Duodenal mucosa (tissue), 2 donors: ENCODE measurements around the gene PCNT.

ENCODE experiments used
- H3K27ac ChIP-seq: one replicate; pipeline ENCODE4 v1.7.0; 2013; ENCODE audit warnings: low read depth, low read length
- H3K27me3 ChIP-seq, 2 donors: one replicate each; pipeline ENCODE4 v1.7.0; 2013; ENCODE audit warnings: low read length in 2 of 2, control low read depth in 1 of 2; ENCODE audit not compliant: insufficient read depth in 2 of 2, control insufficient read depth in 1 of 2
- H3K36me3 ChIP-seq, 2 donors: one replicate each; pipeline ENCODE4 v1.7.0; 2013; ENCODE audit warnings: low read length in 2 of 2, control low read depth in 1 of 2; ENCODE audit not compliant: insufficient read depth in 2 of 2, control insufficient read depth in 1 of 2
- H3K4me1 ChIP-seq, 2 donors: one replicate each; pipeline ENCODE4 v1.7.0; 2013; ENCODE audit warnings: low read length in 2 of 2, control low read depth in 1 of 2; ENCODE audit not compliant: insufficient read depth in 2 of 2, control insufficient read depth in 1 of 2
- H3K4me3 ChIP-seq, 2 donors: one replicate each; pipeline ENCODE4 v1.7.0; 2013; ENCODE audit warnings: low read length in 2 of 2, low read depth in 1 of 2
- H3K9ac ChIP-seq, 2 donors: one replicate each; pipeline ENCODE4 v1.7.0; 2013; ENCODE audit warnings: low read length in 2 of 2, low read depth in 1 of 2
- H3K9me3 ChIP-seq, 2 donors: one replicate each; pipeline ENCODE4 v1.7.0; 2013; ENCODE audit warnings: low read length in 2 of 2, control low read depth in 1 of 2; ENCODE audit not compliant: control insufficient read depth in 1 of 2

The PCNT gene

GRCh38 chr21:46319186-46319585 is 4.8 kb upstream of the PCNT start:
- no peak overlapping the region for H3K9ac ChIP-seq
- no peaks in the 10 kb centered on the region for H3K36me3 ChIP-seq
- peaks cover 16 to 34% of the 10 kb centered on the region in 2 donors for H3K4me1 ChIP-seq
- H3K27ac ChIP-seq, result no peak overlapping the region
- H3K4me3 ChIP-seq, result no peak overlapping the region
- H3K9me3 ChIP-seq, result no peaks in the 10 kb centered on the region
- no peaks in the 10 kb centered on the region for H3K27me3 ChIP-seq

- Histone ChIP-seq H3K4me1 (peaks cover 17 to 36% of the 10 kb centered on the region in 2 donors), H3K4me3 (no peak overlapping the region), H3K9ac (peak overlapping the region in 1 of 2 donors; percentile 23), H3K27me3 (no peaks in the 10 kb centered on the region), H3K9me3 (no peaks in the 10 kb centered on the region), H3K27ac (no peak overlapping the region), H3K36me3 (no peaks in the 10 kb centered on the region)
Measured at GRCh38 chr21:46320331-46320801, 3.6 kb upstream of the PCNT start.

GRCh38 chr21:46322351-46323226 is 1.4 kb upstream of the PCNT start:
- peak overlapping the region; percentile 74 to 84 for H3K4me3 ChIP-seq
- H3K27ac ChIP-seq, result no peak overlapping the region
- H3K27me3 ChIP-seq, result no peaks in the 10 kb centered on the region
- peaks cover 22 to 40% of the 10 kb centered on the region in 2 donors for H3K4me1 ChIP-seq
- H3K36me3 ChIP-seq, result peaks cover 0 to 3% of the 10 kb centered on the region in 2 donors
- H3K9ac ChIP-seq, result peak overlapping the region; percentile 66 to 77
- H3K9me3 ChIP-seq, result no peaks in the 10 kb centered on the region

- peak overlapping the region; percentile 66 to 77 for H3K9ac ChIP-seq
Measured at GRCh38 chr21:46323227-46323709, 688 bp upstream of the PCNT start.

GRCh38 chr21:46324390-46325072 is 575 bp downstream of the PCNT start:
- Histone ChIP-seq H3K9me3 (no peaks in the 10 kb centered on the region), H3K4me1 (peaks cover 22 to 31% of the 10 kb centered on the region in 2 donors), H3K4me3 (peak overlapping the region; percentile 74 to 84), H3K36me3 (peaks cover 0 to 13% of the 10 kb centered on the region in 2 donors), H3K9ac (peak overlapping the region; percentile 66 to 74), H3K27me3 (no peaks in the 10 kb centered on the region), H3K27ac (peak overlapping the region; percentile 96)

More at GRCh38 chr21:46323227-46323709, 688 bp upstream of the PCNT start:
- Histone ChIP-seq H3K27ac (no peak overlapping the region), H3K9me3 (no peaks in the 10 kb centered on the region), H3K36me3 (peaks cover 0 to 8% of the 10 kb centered on the region in 2 donors), H3K27me3 (no peaks in the 10 kb centered on the region), H3K4me3 (peak overlapping the region; percentile 74 to 84), H3K4me1 (peaks cover 22 to 38% of the 10 kb centered on the region in 2 donors)

- Histone ChIP-seq H3K27me3 (no peaks in the 10 kb centered on the region), H3K27ac (peak overlapping the region; percentile 70), H3K4me1 (peaks cover 22 to 31% of the 10 kb centered on the region in 2 donors), H3K36me3 (peaks cover 0 to 20% of the 10 kb centered on the region in 2 donors), H3K4me3 (peak overlapping the region; percentile 74 to 80), H3K9ac (peak overlapping the region; percentile 66 to 70), H3K9me3 (no peaks in the 10 kb centered on the region)
Measured at GRCh38 chr21:46325073-46325912, 1.3 kb downstream of the PCNT start.

GRCh38 chr21:46326110-46326703 is 2.3 kb downstream of the PCNT start:
- peaks cover 21 to 27% of the 10 kb centered on the region in 2 donors for H3K4me1 ChIP-seq
- H3K36me3 ChIP-seq, result peaks cover 0 to 21% of the 10 kb centered on the region in 2 donors
- H3K27me3 ChIP-seq, result no peaks in the 10 kb centered on the region
- H3K4me3 ChIP-seq, result no peak overlapping the region
- H3K9me3 ChIP-seq, result no peaks in the 10 kb centered on the region
- H3K27ac ChIP-seq, result no peak overlapping the region
- H3K9ac ChIP-seq, result no peak overlapping the region

GRCh38 chr21:46327711-46328110 is 3.8 kb downstream of the PCNT start:
- Histone ChIP-seq H3K36me3 (peaks cover 0 to 29% of the 10 kb centered on the region in 2 donors), H3K9me3 (no peaks in the 10 kb centered on the region), H3K27me3 (no peaks in the 10 kb centered on the region), H3K27ac (no peak overlapping the region), H3K4me3 (no peak overlapping the region), H3K4me1 (peaks cover 7 to 14% of the 10 kb centered on the region in 2 donors), H3K9ac (no peak overlapping the region)

- no peak overlapping the region for H3K9ac ChIP-seq
- H3K36me3 ChIP-seq, result peaks cover 0 to 29% of the 10 kb centered on the region in 2 donors
Measured at GRCh38 chr21:46328151-46328550, 4.2 kb downstream of the PCNT start.

More at GRCh38 chr21:46328151-46328550, 4.2 kb downstream of the PCNT start:
- no peak overlapping the region for H3K27ac ChIP-seq
- no peaks in the 10 kb centered on the region for H3K9me3 ChIP-seq
- H3K4me1 ChIP-seq, result peaks cover 6 to 10% of the 10 kb centered on the region in 2 donors
- H3K27me3 ChIP-seq, result no peaks in the 10 kb centered on the region
- no peak overlapping the region for H3K4me3 ChIP-seq
